ENCODE measurements around the gene RBM5. TPM values are rescaled to one million over a fixed set of nuclear protein-coding genes. Genes with fewer than 3 reads are reported as not detected.

RBM5 gene
- total RNA-seq, 4 donors from 2014 or later, result 78.0 to 161 (median 95.8) TPM

- no peak for TF ChIP-seq POLR2AphosphoS5 (IDR thresholded peaks at IDR 0.05)
- no peak for TF ChIP-seq CTCF (IDR thresholded peaks at IDR 0.05)
- TF ChIP-seq POLR2A (IDR thresholded peaks at IDR 0.05; ENCODE audit: low read depth), result no peak
- TF ChIP-seq EP300 (IDR thresholded peaks at IDR 0.05), result no peak
- H3K9me3 ChIP-seq, result no peaks in the 10 kb centered on the region
- H3K36me3 ChIP-seq, result no peaks in the 10 kb centered on the region
- intact Hi-C loops (cut with DNase I), result no loop called here
- no peak for DNase-seq (ENCODE audit: extremely low spot score)
- peaks cover 0 to 6% (median 0%) of the 10 kb centered on the region in 4 donors for H3K27me3 ChIP-seq
- 49% methylated on average over 4 of the region's 6 CpGs for WGBS
- H3K27ac ChIP-seq (replicated peaks in 1 of 4), result no peak overlapping the region
- H3K4me1 ChIP-seq, result peaks cover 5 to 16% (median 12%) of the 10 kb centered on the region in 4 donors
- no peak overlapping the region for H3K4me3 ChIP-seq
Measured at GRCh38 chr3:50136714-50137405, 48.1 kb downstream of the RBM5 start.

- Histone ChIP-seq H3K27ac (replicated peaks in 1 of 4) (no peak overlapping the region), H3K36me3 (no peaks in the 10 kb centered on the region), H3K4me3 (no peak overlapping the region), H3K4me1 (peaks cover 5 to 16% (median 12%) of the 10 kb centered on the region in 4 donors), H3K27me3 (peaks cover 0 to 6% (median 0%) of the 10 kb centered on the region in 4 donors), H3K9me3 (no peaks in the 10 kb centered on the region)
- no peak for DNase-seq (ENCODE audit: extremely low spot score)
- 92% methylated on average over 6 of the region's 6 CpGs for WGBS
- TF ChIP-seq POLR2A (IDR thresholded peaks at IDR 0.05; ENCODE audit: low read depth), result no peak
- no peak for TF ChIP-seq POLR2AphosphoS5 (IDR thresholded peaks at IDR 0.05)
- TF ChIP-seq CTCF (IDR thresholded peaks at IDR 0.05), result no peak
- no peak for TF ChIP-seq EP300 (IDR thresholded peaks at IDR 0.05)
- intact Hi-C loops (cut with DNase I), result no loop called here
Measured at GRCh38 chr3:50137531-50137930, 48.8 kb downstream of the RBM5 start.

- intact Hi-C loops (cut with DNase I), result no loop called here
- 28% methylated on average over 13 of the region's 13 CpGs for WGBS
- no peaks in the 10 kb centered on the region for H3K9me3 ChIP-seq
Measured at GRCh38 chr3:50138266-50139200, 49.8 kb downstream of the RBM5 start.

GRCh38 chr3:50139308-50139707, 50.6 kb downstream of the RBM5 start:
- Histone ChIP-seq H3K4me1 (peaks cover 5 to 16% (median 12%) of the 10 kb centered on the region in 4 donors), H3K4me3 (no peak overlapping the region), H3K27ac (replicated peaks in 1 of 4) (no peak overlapping the region), H3K9me3 (no peaks in the 10 kb centered on the region), H3K36me3 (no peaks in the 10 kb centered on the region), H3K27me3 (no peaks in the 10 kb centered on the region)
- 100% methylated on average over 1 of the region's 6 CpGs for WGBS
- no peak for TF ChIP-seq EP300 (IDR thresholded peaks at IDR 0.05)
- TF ChIP-seq POLR2AphosphoS5 (IDR thresholded peaks at IDR 0.05), result no peak
- no peak for TF ChIP-seq CTCF (IDR thresholded peaks at IDR 0.05)
- TF ChIP-seq POLR2A (IDR thresholded peaks at IDR 0.05; ENCODE audit: low read depth), result no peak
- DNase-seq (ENCODE audit: extremely low spot score), result no peak
- intact Hi-C loops (cut with DNase I), result no loop called here

More at GRCh38 chr3:50138266-50139200, 49.8 kb downstream of the RBM5 start:
- peaks cover 0 to 5% (median 0%) of the 10 kb centered on the region in 4 donors for H3K27me3 ChIP-seq
- no peak for DNase-seq (ENCODE audit: extremely low spot score)
- H3K4me3 ChIP-seq, result no peak overlapping the region
- no peak overlapping the region for H3K27ac ChIP-seq (replicated peaks in 1 of 4)
- H3K36me3 ChIP-seq, result no peaks in the 10 kb centered on the region
- TF ChIP-seq POLR2A (IDR thresholded peaks at IDR 0.05; ENCODE audit: low read depth) (no peak), EP300 (IDR thresholded peaks at IDR 0.05) (no peak), POLR2AphosphoS5 (IDR thresholded peaks at IDR 0.05) (no peak), CTCF (IDR thresholded peaks at IDR 0.05) (no peak)
- peaks cover 5 to 16% (median 12%) of the 10 kb centered on the region in 4 donors for H3K4me1 ChIP-seq

Data from esophagus muscularis mucosa (tissue), 4 donors.